Activated naive CD4-positive, alpha-beta T cell (primary cell): ENCODE measurements around the gene FAM83C.
"Not testable (repeated sequence)": the region's sequence is repeated elsewhere in the genome, so short reads cannot be mapped to it uniquely, and the experiment has no call there.

ENCODE experiments used
- DNase-seq, 4 experiments: peaks; one replicate each; lab custom pipeline; 2025; lab: John Stamatoyannopoulos, UW

The FAM83C gene

DNA sequence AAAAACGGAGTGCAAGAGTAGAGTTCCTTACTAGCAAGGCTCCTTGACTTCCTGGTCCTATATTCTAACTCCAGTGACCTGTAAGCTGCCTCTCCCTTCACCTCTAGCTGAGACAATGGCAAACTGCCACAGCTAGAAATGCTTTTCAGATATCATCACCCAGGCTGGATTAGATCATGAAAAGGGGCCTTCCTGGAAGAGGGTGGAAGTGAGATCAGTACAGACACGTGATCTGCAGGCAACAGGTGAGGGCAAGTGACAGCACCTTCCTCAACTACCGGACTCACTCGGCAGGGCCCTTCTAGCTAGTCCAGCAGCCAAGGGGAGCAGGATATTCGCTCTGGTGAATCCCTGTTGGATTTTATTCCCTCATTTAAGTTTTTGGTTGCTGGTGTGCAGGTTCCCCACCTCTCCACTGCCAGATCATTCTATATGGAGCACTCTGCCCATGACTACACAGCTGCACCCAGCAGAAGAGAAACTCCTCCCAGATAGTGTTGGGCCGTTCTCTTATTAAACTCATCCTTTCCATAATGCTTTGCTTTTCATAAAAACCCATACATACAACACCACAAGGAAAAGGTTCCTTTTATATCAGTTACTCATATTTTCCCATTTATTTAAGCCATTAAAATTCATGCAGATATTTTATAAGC lies 26.4 kb upstream of the FAM83C start:
- no peak for DNase-seq

GRCh38 chr20:35317416-35318210 lies 25.4 kb upstream of the FAM83C start:
- no peak for DNase-seq

- no peak for DNase-seq
Observed at GRCh38 chr20:35316086-35316485, 23.9 kb upstream of the FAM83C start.

- DNase-seq, result not testable (repeated sequence)
Observed at GRCh38 chr20:35315632-35316020, 23.4 kb upstream of the FAM83C start.

GRCh38 chr20:35314816-35315631 lies 22.8 kb upstream of the FAM83C start:
- DNase-seq, result no peak

DNA sequence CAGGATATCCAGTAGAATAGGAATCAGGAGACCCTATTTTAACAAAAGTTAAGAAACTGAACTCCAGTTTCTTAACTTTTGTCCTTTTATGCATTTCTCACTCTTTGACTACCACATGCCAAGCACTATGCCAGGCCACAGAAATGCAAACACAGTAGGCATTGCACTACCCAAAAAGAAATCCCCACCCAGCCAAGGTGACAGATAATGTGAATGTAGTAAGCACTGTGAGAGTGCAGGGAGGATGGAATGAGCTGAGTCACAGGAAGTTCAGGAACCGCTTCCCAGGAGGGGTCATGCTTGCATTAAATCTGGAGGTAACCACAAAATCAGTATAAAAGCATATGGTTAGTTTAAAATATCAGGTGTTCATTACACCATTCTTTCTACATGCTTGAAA lies 20.1 kb upstream of the FAM83C start:
- no peak for DNase-seq

- no peak for DNase-seq
Observed at GRCh38 chr20:35311822-35312221, 19.6 kb upstream of the FAM83C start.

DNA sequence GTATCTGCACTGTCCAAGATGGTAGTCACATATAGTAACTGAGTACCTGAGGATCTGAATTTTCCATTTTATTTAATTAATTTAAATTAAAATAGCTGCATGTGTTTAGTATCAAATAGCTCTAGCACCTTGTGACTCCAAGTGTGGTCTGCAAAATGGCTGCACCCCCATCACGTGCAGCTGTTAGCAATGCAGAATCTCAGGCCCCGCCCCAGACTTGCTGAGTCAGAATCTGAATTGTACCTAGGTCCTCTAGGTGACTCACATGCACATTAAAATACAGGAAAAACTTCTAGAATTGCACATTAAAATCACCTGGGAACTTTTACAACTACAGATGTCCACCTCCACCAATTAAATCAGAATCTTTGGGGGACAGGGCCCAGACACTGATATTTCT lies 19.2 kb upstream of the FAM83C start:
- DNase-seq, result no peak

DNA sequence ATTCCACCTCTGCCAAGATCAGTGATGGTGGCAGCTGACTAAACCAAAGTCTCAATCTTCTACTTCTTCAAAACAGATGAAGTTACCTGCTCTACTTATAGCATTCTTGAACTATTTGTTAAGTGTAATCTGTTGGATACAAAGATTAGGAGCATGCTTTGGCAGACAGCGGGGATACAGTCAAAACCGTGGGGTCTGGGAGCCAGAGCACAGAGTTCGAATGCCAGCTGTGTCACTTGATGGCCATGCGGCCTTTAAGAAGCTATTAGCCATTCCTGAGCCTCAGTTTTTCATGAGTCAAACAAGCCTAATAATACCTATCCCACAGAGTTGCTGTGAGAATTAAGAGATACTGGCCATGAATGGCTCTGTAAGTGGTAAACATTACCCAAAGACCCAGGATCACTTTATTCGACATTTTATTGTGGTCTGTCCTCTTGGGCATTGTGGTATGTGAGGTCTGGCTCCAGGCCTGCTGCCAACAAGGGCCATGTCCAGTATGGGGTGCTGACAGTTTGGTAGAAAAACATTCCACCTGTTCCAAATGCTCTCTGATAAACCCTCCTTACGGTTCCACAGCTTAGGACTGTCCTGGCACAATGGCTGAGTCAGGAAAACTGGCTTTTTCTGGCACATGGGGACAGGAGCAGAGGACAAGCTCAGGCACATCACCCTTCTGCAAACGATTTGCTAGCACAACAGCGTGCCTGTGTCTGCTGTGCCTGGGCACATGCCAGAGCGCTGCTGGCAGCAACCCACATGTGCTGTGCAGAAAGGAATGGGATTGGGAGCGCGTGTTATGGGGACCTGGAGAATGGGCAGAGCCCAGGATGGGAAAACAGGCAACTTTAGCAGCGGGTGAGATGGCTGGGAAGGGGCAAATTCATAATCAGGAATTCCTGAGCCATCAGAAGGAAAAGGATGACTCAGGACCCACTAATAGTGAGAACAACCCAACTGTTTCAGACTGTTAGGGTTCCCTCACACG lies 15.7 kb upstream of the FAM83C start:
- no peak for DNase-seq

- DNase-seq, result no peak
Observed at GRCh38 chr20:35306931-35307517, 14.8 kb upstream of the FAM83C start.

- no peak for DNase-seq
Observed at GRCh38 chr20:35305682-35306556, 13.7 kb upstream of the FAM83C start.

- no peak for DNase-seq
Observed at GRCh38 chr20:35304956-35305355, 12.7 kb upstream of the FAM83C start.

GRCh38 chr20:35303735-35304491 lies 11.7 kb upstream of the FAM83C start:
- peak; percentile 49 to 67 (median 62) for DNase-seq

- no peak for DNase-seq
Observed at GRCh38 chr20:35303382-35303734, 11.1 kb upstream of the FAM83C start.

GRCh38 chr20:35302421-35303335 lies 10.5 kb upstream of the FAM83C start:
- no peak for DNase-seq

- DNase-seq, result no peak
Observed at GRCh38 chr20:35301426-35301825, 9.2 kb upstream of the FAM83C start.

GRCh38 chr20:35300469-35301262 lies 8.4 kb upstream of the FAM83C start:
- no peak for DNase-seq

- no peak for DNase-seq
Observed at GRCh38 chr20:35299780-35300179, 7.6 kb upstream of the FAM83C start.
